Spleen (tissue), 11 donors: ENCODE measurements around the gene DENR. TPM values are rescaled to one million over a fixed set of nuclear protein-coding genes. Genes with fewer than 3 reads are reported as not detected.
A peak's percentile ranks its signal among the peaks of the same experiment; 100 is the strongest.
"Not testable (repeated sequence)": the region's sequence is repeated elsewhere in the genome, so short reads cannot be mapped to it uniquely, and the experiment has no call there.

ENCODE experiments used
- DNase-seq: peaks from one replicate; pipeline ENCODE4 v3.0.0-alpha.2; 2020
- H3K27ac ChIP-seq, 8 donors: fragments of 200-600 bp; sonication (generic) in 7 of 8; 1 replicate in 4 of 8; 2 replicates in 4 of 8; pipeline versions ENCODE4 v1.5.0 to v1.8.0; 2016 to 2021; ENCODE audit warnings: inconsistent platforms in 4 of 8, mild to moderate bottlenecking in 4 of 8, moderate library complexity in 1 of 8
- H3K27me3 ChIP-seq, 7 donors: fragments of 200-600 bp; sonication (generic) in 6 of 7; replicated peaks in 1 of 7; 1 replicate in 4 of 7; 2 replicates in 3 of 7; pipeline versions ENCODE4 v1.5.0 to v1.8.0; 2016 to 2021; ENCODE audit warnings: inconsistent platforms in 3 of 7, mild to moderate bottlenecking in 1 of 7
- H3K36me3 ChIP-seq, 6 donors: fragments of 200-600 bp; sonication (generic) in 5 of 6; 1 replicate in 4 of 6; 2 replicates in 2 of 6; pipeline versions ENCODE4 v1.5.0 to v1.8.0; 2016 to 2021; ENCODE audit warnings: inconsistent platforms in 2 of 6
- H3K4me1 ChIP-seq, 6 donors: fragments of 200-600 bp; sonication (generic) in 5 of 6; 1 replicate in 3 of 6; 2 replicates in 3 of 6; pipeline versions ENCODE4 v1.5.0 to v1.8.0; 2016 to 2021; ENCODE audit warnings: inconsistent platforms in 3 of 6
- H3K4me3 ChIP-seq, 8 donors: fragments of 200-600 bp; sonication (generic) in 7 of 8; 1 replicate in 4 of 8; 2 replicates in 4 of 8; pipeline versions ENCODE4 v1.5.0 to v1.8.0; 2016 to 2021; ENCODE audit warnings: inconsistent platforms in 4 of 8, mild to moderate bottlenecking in 4 of 8, moderate library complexity in 2 of 8
- H3K9me3 ChIP-seq, 8 donors: fragments of 200-600 bp; sonication (generic) in 7 of 8; 1 replicate in 4 of 8; 2 replicates in 4 of 8; pipeline versions ENCODE4 v1.5.0 to v1.8.0; 2016 to 2021; ENCODE audit warnings: inconsistent platforms in 4 of 8
- POLR2A ChIP-seq, 3 donors: fragments of 450-650 bp; IDR thresholded peaks; one replicate each; pipeline ENCODE4 v1.5.1; 2017; ENCODE audit warnings: antibody characterized with exemption in 3 of 3, mild to moderate bottlenecking in 1 of 3
- POLR2AphosphoS5 ChIP-seq, 3 donors: sonication (generic); formaldehyde crosslinking; IDR thresholded peaks; one replicate each; pipeline ENCODE4 v1.5.1; 2017; ENCODE audit warnings: antibody characterized with exemption in 3 of 3
- WGBS, 5 donors: extraction: QIAGEN DNeasy Blood & Tissue Kit in 3 of 5; methylation state at CpG; one replicate each; pipeline versions ENCODE4 v1.1.5 to v1.1.7; 2013 to 2018; 5-methylcytosine and 5-hydroxymethylcytosine counted together
- intact Hi-C: fragments of 100-400 bp; cut with DNase I; formaldehyde crosslinking; loops from one replicate; pipeline ENCODE4 v1.15.0; 2023; ENCODE audit warnings: low total_unique reads
- polyA plus RNA-seq, 3 donors: library from polyadenylated mRNA; stranded (reverse); fragments of 200-250 nt; gene quantifications; one replicate each; pipeline ENCODE4 v1.2.1, GENCODE V29; 2013
- total RNA-seq, 7 donors: library from RNA; depleted of rRNA in 3 of 7; stranded (reverse); fragments of >200 nt in 3 of 7; fragmentation: NEBNext Ultra II Directional in 4 of 7; extraction: Animal tissue kit (Norgen Biotek cat#: 25700) in 4 of 7; gene quantifications; one replicate each; pipeline versions ENCODE4 v1.1.0 to v1.2.1, GENCODE V29; 2016 to 2021
- TF ChIP-seq, protein P1 (sequence below), 11 experiments: fragments of 200-600 bp in 7 of 11; fragments of 450-650 bp in 4 of 11; sonication (generic) in 4 of 11; IDR thresholded peaks in 8 of 11; conservative IDR thresholded peaks in 3 of 11; 1 replicate in 7 of 11; 2 replicates in 4 of 11; pipeline versions ENCODE4 v1.4.0 to v1.8.0; 2016 to 2021; ENCODE audit warnings: antibody characterized with exemption in 11 of 11, inconsistent platforms in 4 of 11, mild to moderate bottlenecking in 1 of 11
- donor health status: healthy with polysubstance abuse.
- donor health status: DM: no; HTN: no; CAD: no; lungs with moderate emphysema.
- donor health status: DM: no; HTN: no; CAD: no.
- donor health status: Bipolar disorder and iron deficiency.
- donor health status: healthy.
- donor health status: DM: no; HTN: no; CAD: no.
- donor health status: DM: yes; HTN: yes; CAD: no.

DENR gene
- total and polyA plus RNA-seq, 10 donors = 26.6 to 41.7 (median 35.9) TPM

DNA sequence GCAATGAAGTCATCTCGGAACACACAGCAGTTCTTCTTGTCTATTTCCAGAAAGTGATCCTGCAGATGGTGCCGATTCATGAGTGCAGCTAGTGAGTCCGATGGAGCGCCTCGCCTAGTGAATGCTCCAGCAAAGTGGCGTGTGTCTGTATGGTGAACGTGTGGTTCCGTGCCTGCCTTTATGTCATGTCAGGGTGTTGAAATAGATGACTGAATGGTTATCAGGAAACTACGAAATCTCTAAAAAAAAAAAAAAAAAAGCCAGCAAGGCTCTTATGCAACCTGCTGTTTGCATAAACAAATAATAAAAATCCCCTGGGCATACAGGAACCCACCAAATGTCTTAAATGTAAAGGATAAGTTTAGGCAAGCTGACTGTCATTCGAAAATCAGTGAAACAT lies 36.0 kb upstream of the DENR start, which contains the start of gene HCAR3:
Gene HCAR3, minus strand, starts transcription at position 154 of the 400 bp plus-strand sequence. Its CDS starts 74 bp downstream, at position 80.
- TF ChIP-seq POLR2A (IDR thresholded peaks at IDR 0.05) (peak in 1 of 3 donors; percentile 29), POLR2AphosphoS5 (IDR thresholded peaks at IDR 0.05) (peak in 2 of 3 donors; percentile 61 to 75)
- H3K36me3 ChIP-seq, intact Hi-C loops, H3K27me3 ChIP-seq, H3K9me3 ChIP-seq: not testable (repeated sequence)
- peak; percentile 79 for DNase-seq
- Histone ChIP-seq H3K27ac (peak within 1 kb of the TSS in 4 of 8 donors; percentile 43 to 81 (median 68)), H3K4me1 (peaks cover 0 to 16% (median 5%) of the 10 kb centered on the region in 6 donors), H3K4me3 (peak within 1 kb of the TSS in 5 of 8 donors; percentile 7 to 53 (median 20))
- 53 to 72% (median 65%) methylated on average over 10 of the region's 10 CpGs for WGBS, 5 donors

DNA sequence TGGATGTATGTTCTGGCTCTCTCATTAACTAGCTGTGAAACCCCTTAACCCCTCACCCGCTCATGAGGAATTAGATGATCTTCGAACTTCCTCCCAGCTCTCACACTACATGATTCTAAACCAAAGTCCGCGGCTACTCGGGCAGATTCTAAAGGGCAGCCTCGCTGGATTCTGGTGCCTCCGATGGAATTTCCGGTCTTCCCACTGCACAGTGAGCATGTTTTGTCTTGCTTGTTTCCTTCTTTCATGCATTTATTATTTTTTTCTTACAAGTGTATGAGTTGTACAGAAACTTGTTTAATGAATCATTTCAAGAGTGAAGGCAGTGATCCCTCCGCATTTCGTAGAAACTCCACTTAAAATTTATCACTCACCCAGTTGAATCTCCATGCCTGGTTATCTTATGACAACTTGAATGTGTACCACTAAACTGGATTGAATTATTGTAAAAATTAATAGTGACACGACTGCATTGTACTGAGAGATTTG lies 31.5 kb upstream of the DENR start:
- Histone ChIP-seq H3K27ac (peak overlapping the region in 7 of 8 donors; percentile 16 to 52 (median 42)), H3K4me3 (no peak overlapping the region), H3K36me3 (no peaks in the 10 kb centered on the region), H3K27me3 (no peaks in the 10 kb centered on the region), H3K4me1 (peaks cover 0 to 40% (median 14%) of the 10 kb centered on the region in 6 donors), H3K9me3 (no peaks in the 10 kb centered on the region)
- intact Hi-C loops = no loop called here
- 52 to 79% (median 76%) methylated on average over 11 of the region's 11 CpGs for WGBS, 5 donors
- DNase-seq = no peak
- TF ChIP-seq, protein P1, sequence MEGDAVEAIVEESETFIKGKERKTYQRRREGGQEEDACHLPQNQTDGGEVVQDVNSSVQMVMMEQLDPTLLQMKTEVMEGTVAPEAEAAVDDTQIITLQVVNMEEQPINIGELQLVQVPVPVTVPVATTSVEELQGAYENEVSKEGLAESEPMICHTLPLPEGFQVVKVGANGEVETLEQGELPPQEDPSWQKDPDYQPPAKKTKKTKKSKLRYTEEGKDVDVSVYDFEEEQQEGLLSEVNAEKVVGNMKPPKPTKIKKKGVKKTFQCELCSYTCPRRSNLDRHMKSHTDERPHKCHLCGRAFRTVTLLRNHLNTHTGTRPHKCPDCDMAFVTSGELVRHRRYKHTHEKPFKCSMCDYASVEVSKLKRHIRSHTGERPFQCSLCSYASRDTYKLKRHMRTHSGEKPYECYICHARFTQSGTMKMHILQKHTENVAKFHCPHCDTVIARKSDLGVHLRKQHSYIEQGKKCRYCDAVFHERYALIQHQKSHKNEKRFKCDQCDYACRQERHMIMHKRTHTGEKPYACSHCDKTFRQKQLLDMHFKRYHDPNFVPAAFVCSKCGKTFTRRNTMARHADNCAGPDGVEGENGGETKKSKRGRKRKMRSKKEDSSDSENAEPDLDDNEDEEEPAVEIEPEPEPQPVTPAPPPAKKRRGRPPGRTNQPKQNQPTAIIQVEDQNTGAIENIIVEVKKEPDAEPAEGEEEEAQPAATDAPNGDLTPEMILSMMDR (IDR thresholded peaks at IDR 0.05 in 8 of 11, conservative IDR thresholded peaks at IDR 0.05 in 3 of 11) = no peak
- TF ChIP-seq POLR2AphosphoS5 (IDR thresholded peaks at IDR 0.05) (no peak), POLR2A (IDR thresholded peaks at IDR 0.05) (no peak)

DNA sequence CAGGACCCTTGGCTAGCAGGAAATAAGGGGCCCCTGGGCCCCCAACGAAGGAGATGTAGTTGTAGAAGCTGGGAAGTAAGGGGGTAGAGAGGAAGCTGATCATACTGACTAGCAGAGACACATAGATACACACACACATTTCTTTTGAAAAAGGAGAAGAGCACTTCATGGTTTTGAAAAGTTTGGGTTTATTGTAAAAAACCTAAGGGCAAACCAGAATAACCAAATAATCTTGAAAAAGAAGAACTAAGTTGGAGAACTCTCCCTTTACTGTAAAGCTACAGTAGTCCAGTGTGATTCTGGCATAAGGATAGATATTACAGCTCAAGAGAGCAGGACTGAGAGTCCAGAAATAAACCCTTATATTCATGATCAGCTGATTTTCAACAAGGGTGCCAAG lies 30.2 kb upstream of the DENR start:
- TF ChIP-seq, protein P1 (IDR thresholded peaks at IDR 0.05 in 8 of 11, conservative IDR thresholded peaks at IDR 0.05 in 3 of 11) = no peak
- TF ChIP-seq POLR2A (IDR thresholded peaks at IDR 0.05) (no peak), POLR2AphosphoS5 (IDR thresholded peaks at IDR 0.05) (no peak)
- peaks cover 0 to 45% (median 19%) of the 10 kb centered on the region in 6 donors for H3K4me1 ChIP-seq
- H3K27ac ChIP-seq = peak overlapping the region in 4 of 8 donors; percentile 14 to 61 (median 41)
- H3K9me3 ChIP-seq = no peaks in the 10 kb centered on the region
- intact Hi-C loops = no loop called here
- no peak overlapping the region for H3K4me3 ChIP-seq
- no peaks in the 10 kb centered on the region for H3K27me3 ChIP-seq
- no peaks in the 10 kb centered on the region for H3K36me3 ChIP-seq
- WGBS, 5 donors = 10 to 47% (median 16%) methylated on average over 1 of the region's 1 CpG
- DNase-seq = no peak

DNA sequence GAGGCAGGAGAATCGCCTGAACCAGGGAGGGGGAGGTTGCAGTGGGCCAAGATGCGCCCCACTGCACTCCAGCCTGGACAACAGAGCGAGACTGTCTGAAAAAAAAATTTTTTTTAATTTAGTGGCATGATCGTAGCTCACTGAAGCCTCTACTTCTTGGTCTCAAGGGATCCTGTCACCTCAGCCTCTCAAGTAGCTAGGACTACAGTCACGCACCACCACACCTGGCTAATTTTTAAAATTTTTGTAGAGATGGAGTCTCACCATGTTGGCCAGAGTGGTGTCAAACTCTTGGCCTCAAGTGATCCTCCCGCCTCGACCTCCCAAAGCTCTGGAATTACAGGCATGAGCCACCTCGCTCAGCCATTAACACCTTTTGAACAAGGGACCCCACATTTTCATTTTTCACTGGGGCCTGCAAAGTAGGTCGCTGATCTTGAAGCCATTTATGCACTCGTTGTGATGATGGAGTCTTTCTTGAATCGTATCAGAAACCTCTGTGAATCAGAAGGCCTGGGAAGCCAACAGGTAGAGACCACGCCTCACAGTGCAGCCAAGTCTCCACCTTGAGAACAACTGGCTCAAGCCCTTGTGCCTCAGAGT lies 27.9 kb upstream of the DENR start:
- Histone ChIP-seq H3K36me3 (no peaks in the 10 kb centered on the region), H3K4me1 (peaks cover 0 to 45% (median 19%) of the 10 kb centered on the region in 6 donors), H3K27ac (peak overlapping the region in 2 of 8 donors; percentile 64 to 77), H3K27me3 (no peaks in the 10 kb centered on the region), H3K4me3 (no peak overlapping the region), H3K9me3 (no peaks in the 10 kb centered on the region)
- intact Hi-C loops = no loop called here
- TF ChIP-seq, protein P1 (IDR thresholded peaks at IDR 0.05 in 8 of 11, conservative IDR thresholded peaks at IDR 0.05 in 3 of 11) = no peak
- TF ChIP-seq POLR2A (IDR thresholded peaks at IDR 0.05) (no peak), POLR2AphosphoS5 (IDR thresholded peaks at IDR 0.05) (no peak)
- WGBS, 5 donors = 74 to 85% (median 82%) methylated on average over 12 of the region's 12 CpGs
- no peak for DNase-seq
